ENCODE measurements around the gene ASIC4. TPM values are rescaled to one million over a fixed set of nuclear protein-coding genes. Genes with fewer than 3 reads are reported as not detected.

The ASIC4 gene
- polyA plus RNA-seq, 2 of the 4 experiments (the other 2 are of a cell fraction), result 0.04 TPM; not detected in 1

DNA sequence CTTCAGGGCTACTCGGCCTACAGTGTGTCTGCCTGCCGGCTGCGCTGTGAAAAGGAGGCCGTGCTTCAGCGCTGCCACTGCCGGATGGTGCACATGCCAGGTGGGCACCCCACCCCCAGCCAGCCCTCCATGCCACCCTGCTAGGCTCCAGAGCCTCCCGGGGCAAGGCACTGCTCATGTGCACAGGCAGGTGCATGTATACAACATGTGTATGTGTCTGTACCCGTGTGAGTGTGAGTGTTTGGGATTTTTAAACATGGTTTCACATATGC is 18.0 kb downstream of the ASIC4 start:
- CTCF ChIA-PET, result interaction anchor here (6.4 to 79.1 kb wide), 4 partner anchors 9 to 130 kb away, joined by 109 to 3291 read pairs (median 263); partner anchors contain the start of genes ASIC4, CHPF, GMPPA and SPEG
- no peak overlapping the region for H3K27ac ChIP-seq
- no peak for DNase-seq (ENCODE audit: low read depth in 1 of 2, low spot score in 1 of 2)
- FAIRE-seq, result no peak
- peaks cover 4% of the 10 kb centered on the region; the same call in 1 of the 3 replicates for H3K4me1 ChIP-seq
- no peaks in the 10 kb centered on the region for H3K9me3 ChIP-seq
- H3K4me2 ChIP-seq, result no peak overlapping the region
- POLR2A ChIA-PET, result no interaction called here
- ATAC-seq, result no peak
- TF ChIP-seq EHMT2 (IDR thresholded peaks at IDR 0.05; ENCODE audit: low read depth) (no peak), BHLHE40 (IDR thresholded peaks at IDR 0.05; ENCODE audit: low read depth, low read length) (no peak), HMGXB4 (CRISPR knock-in tag; IDR thresholded peaks at IDR 0.05; ENCODE audit: borderline replicate concordance) (no peak), CTCF (IDR thresholded peaks at IDR 0.05) (no peak), ZNF302 (CRISPR knock-in tag; IDR thresholded peaks at IDR 0.05) (no peak), HOXB13 (CRISPR knock-in tag; IDR thresholded peaks at IDR 0.05; ENCODE audit: low read depth) (no peak), TP53 (CRISPR knock-in tag; IDR thresholded peaks at IDR 0.05) (no peak)
- TF ChIP-seq, protein P1, sequence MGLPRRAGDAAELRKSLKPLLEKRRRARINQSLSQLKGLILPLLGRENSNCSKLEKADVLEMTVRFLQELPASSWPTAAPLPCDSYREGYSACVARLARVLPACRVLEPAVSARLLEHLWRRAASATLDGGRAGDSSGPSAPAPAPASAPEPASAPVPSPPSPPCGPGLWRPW (IDR thresholded peaks at IDR 0.05), result no peak
- WGBS (ENCODE audit: missing lambda C conversion rate), result 0% methylated on average over 1 of the region's 8 CpGs
- H3K4me3 ChIP-seq, result no peak overlapping the region

GRCh38 chr2:219533930-219534661 is 19.8 kb downstream of the ASIC4 start:
- Histone ChIP-seq H3K27ac (no peak overlapping the region), H3K4me2 (no peak overlapping the region), H3K9me3 (no peaks in the 10 kb centered on the region), H3K4me3 (no peak overlapping the region), H3K4me1 (peaks cover 4% of the 10 kb centered on the region; the same call in 1 of the 3 replicates)
- CTCF ChIA-PET, result interaction anchor here (0.6 to 79.1 kb wide), 5 partner anchors 7 to 132 kb away, joined by 3 to 3291 read pairs (median 164); partner anchors contain the start of genes ASIC4, CHPF, GMPPA and SPEG
- 60% methylated on average over 6 of the region's 6 CpGs for WGBS (ENCODE audit: missing lambda C conversion rate)
- DNase-seq (ENCODE audit: low read depth in 1 of 2, low spot score in 1 of 2) (no peak), ATAC-seq (no peak), FAIRE-seq (no peak)
- POLR2A ChIA-PET, result no interaction called here
- TF ChIP-seq RARB (CRISPR knock-in tag; IDR thresholded peaks at IDR 0.05), result no peak
- TF ChIP-seq USF2 (IDR thresholded peaks at IDR 0.05), result no peak
- no peak for TF ChIP-seq CHD4 (IDR thresholded peaks at IDR 0.05; ENCODE audit: borderline replicate concordance)
- no peak for TF ChIP-seq CHD2 (IDR thresholded peaks at IDR 0.05; ENCODE audit: low read length, partially characterized antibody)
- TF ChIP-seq MAFK (IDR thresholded peaks at IDR 0.05; ENCODE audit: partially characterized antibody), result no peak
- no peak for TF ChIP-seq EHF (CRISPR knock-in tag; IDR thresholded peaks at IDR 0.05)
- no peak for TF ChIP-seq RAD21 (conservative IDR thresholded peaks at IDR 0.05 in 1 of 2, IDR thresholded peaks at IDR 0.05 in 1 of 2)
- no peak for TF ChIP-seq POLR2AphosphoS2 (conservative IDR thresholded peaks at IDR 0.05; ENCODE audit: low read length)
- TF ChIP-seq, protein P2, sequence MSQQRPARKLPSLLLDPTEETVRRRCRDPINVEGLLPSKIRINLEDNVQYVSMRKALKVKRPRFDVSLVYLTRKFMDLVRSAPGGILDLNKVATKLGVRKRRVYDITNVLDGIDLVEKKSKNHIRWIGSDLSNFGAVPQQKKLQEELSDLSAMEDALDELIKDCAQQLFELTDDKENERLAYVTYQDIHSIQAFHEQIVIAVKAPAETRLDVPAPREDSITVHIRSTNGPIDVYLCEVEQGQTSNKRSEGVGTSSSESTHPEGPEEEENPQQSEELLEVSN (IDR thresholded peaks at IDR 0.05; ENCODE audit: borderline replicate concordance, low read depth), result no peak
- no peak for TF ChIP-seq RNF2 (IDR thresholded peaks at IDR 0.05; ENCODE audit: borderline replicate concordance, low read depth)
- no peak for TF ChIP-seq POLR2A (IDR thresholded peaks at IDR 0.05; ENCODE audit: low read length)
